Subcutaneous adipose tissue (tissue), 4 donors: ENCODE measurements around the gene GDF2. TPM values are rescaled to one million over a fixed set of nuclear protein-coding genes. Genes with fewer than 3 reads are reported as not detected.

ENCODE experiments used
- CTCF ChIP-seq: fragments of 450-650 bp; IDR thresholded peaks from one replicate; pipeline ENCODE4 v1.5.1; 2016; ENCODE audit warnings: low read depth, mild to moderate bottlenecking, control low read depth, antibody characterized with exemption, moderate library complexity
- total RNA-seq, 4 donors: library from RNA; depleted of rRNA; stranded (reverse); fragments of >200 nt; gene quantifications; one replicate each; pipeline ENCODE4 v1.1.0, GENCODE V29; 2016

The GDF2 gene
- total RNA-seq, 4 donors from 2014 or later, result not detected

- TF ChIP-seq CTCF, result no peak
These were observed 28.2 kb upstream of the GDF2 start for GRCh38 chr10:47294057-47294456.

DNA sequence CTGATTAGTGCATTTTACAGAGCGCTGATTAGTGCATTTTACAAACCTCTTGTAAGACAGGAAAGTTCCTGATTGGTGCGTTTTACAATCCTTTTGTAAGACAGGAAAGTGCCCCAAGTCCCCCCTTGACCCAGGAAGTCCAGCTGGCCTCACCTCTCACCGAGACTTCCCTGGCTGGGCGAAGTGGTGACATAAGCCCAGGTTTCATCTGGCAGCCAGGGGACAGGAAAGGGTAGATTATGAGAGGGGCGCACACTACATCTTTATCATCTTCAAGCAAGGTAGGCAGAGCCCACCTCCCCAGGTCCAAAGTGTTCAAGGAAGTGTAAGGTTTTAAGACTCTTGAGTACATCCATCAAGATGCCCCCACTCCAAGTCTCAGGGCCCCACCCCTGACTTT lies 27.8 kb upstream of the GDF2 start:
- no peak for TF ChIP-seq CTCF

DNA sequence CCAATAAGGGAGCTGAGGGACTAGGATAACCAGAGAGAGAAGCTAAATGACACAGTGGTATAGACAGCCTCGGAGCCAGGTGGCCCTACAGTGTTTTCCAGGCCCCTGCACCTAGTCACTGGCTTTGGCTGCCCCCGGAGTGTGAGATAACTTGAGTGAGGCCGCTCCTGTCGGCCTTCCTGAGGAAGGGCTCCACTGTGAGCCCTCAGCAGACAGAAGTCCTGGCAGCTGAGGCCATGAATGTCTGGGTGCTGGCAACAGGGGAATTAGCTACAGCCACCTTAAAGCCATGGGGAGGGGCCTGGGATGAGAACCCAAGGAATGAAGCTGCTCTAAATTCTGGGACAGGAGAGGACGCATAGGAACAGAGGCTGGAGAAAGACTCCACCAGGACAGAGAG lies 26.8 kb upstream of the GDF2 start:
- no peak for TF ChIP-seq CTCF

DNA sequence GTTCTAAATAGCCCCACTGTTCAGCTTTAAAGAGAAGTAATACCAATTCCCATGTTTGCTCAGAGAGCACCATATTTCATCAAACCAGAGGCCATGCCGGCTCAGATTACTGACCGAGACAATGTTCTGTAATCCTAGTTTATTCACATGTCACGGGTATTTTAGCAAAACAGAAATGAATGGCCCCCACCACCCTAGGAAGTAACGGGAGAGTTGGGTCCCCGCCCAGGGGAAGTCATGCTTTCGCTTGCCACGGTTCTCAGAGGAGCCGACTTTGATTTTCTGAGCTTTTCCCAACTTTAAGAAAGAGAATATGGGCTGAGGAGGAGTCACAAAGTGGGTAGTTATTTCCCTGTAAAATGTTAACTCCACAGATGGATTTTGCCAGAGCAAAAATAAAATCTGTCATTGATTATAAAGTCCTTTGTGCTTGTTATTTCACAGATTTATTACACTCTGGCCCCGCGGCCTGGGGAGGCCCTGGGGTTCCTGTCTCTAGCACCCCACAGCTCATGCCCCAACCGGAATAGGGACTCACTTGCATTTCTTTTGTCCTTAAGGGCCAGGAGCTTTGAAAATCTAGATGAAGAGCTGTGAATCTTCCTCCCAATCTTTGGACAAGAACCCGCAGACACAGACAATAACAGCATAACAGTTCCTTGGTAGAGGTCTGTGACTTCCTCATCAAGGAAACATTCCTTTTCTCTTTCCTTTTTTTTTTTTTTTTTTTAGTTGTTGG lies 25.9 kb upstream of the GDF2 start:
- TF ChIP-seq CTCF, result no peak

- no peak for TF ChIP-seq CTCF
These were observed 25.3 kb upstream of the GDF2 start for GRCh38 chr10:47296941-47297340.

- no peak for TF ChIP-seq CTCF
These were observed 24.3 kb upstream of the GDF2 start for GRCh38 chr10:47297866-47298540.

DNA sequence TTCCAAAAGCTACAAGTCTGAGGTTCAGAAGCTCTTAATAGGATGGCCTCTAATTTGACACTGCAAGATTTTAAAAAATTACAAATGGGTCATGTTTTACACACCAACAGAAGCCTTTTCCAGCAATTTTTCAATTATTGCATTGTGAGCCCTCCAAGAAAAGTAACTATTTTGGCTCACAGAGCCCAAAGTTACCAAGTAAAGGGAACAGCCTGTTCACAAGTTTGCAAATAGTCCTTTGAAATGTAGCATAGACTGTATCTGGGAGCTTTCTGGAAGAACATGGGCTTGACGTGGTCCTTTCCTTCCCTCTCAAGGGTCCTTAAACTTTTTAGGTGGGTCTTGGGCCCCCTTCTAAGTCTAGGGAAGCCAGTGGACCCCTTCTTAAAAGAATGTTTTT lies 23.5 kb upstream of the GDF2 start:
- no peak for TF ChIP-seq CTCF
